Measurements from ENCODE around the gene CHST8.

The CHST8 gene

GRCh38 chr19:33595783-33596182 is 26.0 kb upstream of the CHST8 start:
- Histone ChIP-seq H3K9me3 (ENCODE audit: control insufficient read depth, insufficient read depth, low read length) (no peaks in the 10 kb centered on the region), H3K27me3 (ENCODE audit: control insufficient read depth, low read length) (no peaks in the 10 kb centered on the region), H3K27ac (ENCODE audit: low read depth, low read length) (no peak overlapping the region), H4K20me1 (ENCODE audit: control insufficient read depth, insufficient read depth, low read depth, low read length) (no peaks in the 10 kb centered on the region), H3F3A (ENCODE audit: control insufficient read depth, insufficient read depth) (no peaks in the 10 kb centered on the region), H3K4me3 (ENCODE audit: low read length) (no peak overlapping the region), H3K4me2 (ENCODE audit: low read length) (no peak overlapping the region), H3K9me2 (replicated peaks; ENCODE audit: control insufficient read depth, low read length) (no peaks in the 10 kb centered on the region), H3K4me1 (ENCODE audit: control insufficient read depth, low read length) (no peaks in the 10 kb centered on the region), H3K79me2 (ENCODE audit: control insufficient read depth, low read length) (no peaks in the 10 kb centered on the region), H3K36me3 (ENCODE audit: control insufficient read depth, low read length) (no peaks in the 10 kb centered on the region)
- TF ChIP-seq CTCF (IDR thresholded peaks at IDR 0.05; ENCODE audit: low read depth, low read length, poor library complexity, severe bottlenecking) (no peak), EZH2phosphoT487 (IDR thresholded peaks at IDR 0.05; ENCODE audit: borderline replicate concordance, low read length) (no peak)

- Histone ChIP-seq H3K4me3 (ENCODE audit: low read length) (no peak overlapping the region), H3K4me1 (ENCODE audit: control insufficient read depth, low read length) (no peaks in the 10 kb centered on the region), H3K27me3 (ENCODE audit: control insufficient read depth, low read length) (no peaks in the 10 kb centered on the region), H3K9me2 (replicated peaks; ENCODE audit: control insufficient read depth, low read length) (no peaks in the 10 kb centered on the region), H3F3A (ENCODE audit: control insufficient read depth, insufficient read depth) (no peaks in the 10 kb centered on the region), H3K4me2 (ENCODE audit: low read length) (no peak overlapping the region), H3K79me2 (ENCODE audit: control insufficient read depth, low read length) (no peaks in the 10 kb centered on the region), H3K36me3 (ENCODE audit: control insufficient read depth, low read length) (no peaks in the 10 kb centered on the region), H4K20me1 (ENCODE audit: control insufficient read depth, insufficient read depth, low read depth, low read length) (no peaks in the 10 kb centered on the region), H3K9me3 (ENCODE audit: control insufficient read depth, insufficient read depth, low read length) (peaks cover 9% of the 10 kb centered on the region), H3K27ac (ENCODE audit: low read depth, low read length) (no peak overlapping the region)
- no peak for TF ChIP-seq EZH2phosphoT487 (IDR thresholded peaks at IDR 0.05; ENCODE audit: borderline replicate concordance, low read length)
- TF ChIP-seq CTCF (IDR thresholded peaks at IDR 0.05; ENCODE audit: low read depth, low read length, poor library complexity, severe bottlenecking) = no peak
These were observed 20.2 kb upstream of the CHST8 start for GRCh38 chr19:33601583-33601982.

- H3K27ac ChIP-seq (ENCODE audit: low read depth, low read length) = no peak overlapping the region
- H3K9me2 ChIP-seq (replicated peaks; ENCODE audit: control insufficient read depth, low read length) = no peaks in the 10 kb centered on the region
- H3K9me3 ChIP-seq (ENCODE audit: control insufficient read depth, insufficient read depth, low read length) = peaks cover 9% of the 10 kb centered on the region
- no peak overlapping the region for H3K4me2 ChIP-seq (ENCODE audit: low read length)
- no peaks in the 10 kb centered on the region for H3K79me2 ChIP-seq (ENCODE audit: control insufficient read depth, low read length)
- no peak for TF ChIP-seq CTCF (IDR thresholded peaks at IDR 0.05; ENCODE audit: low read depth, low read length, poor library complexity, severe bottlenecking)
- no peak for TF ChIP-seq EZH2phosphoT487 (IDR thresholded peaks at IDR 0.05; ENCODE audit: borderline replicate concordance, low read length)
- H3F3A ChIP-seq (ENCODE audit: control insufficient read depth, insufficient read depth) = no peaks in the 10 kb centered on the region
- H3K27me3 ChIP-seq (ENCODE audit: control insufficient read depth, low read length) = no peaks in the 10 kb centered on the region
- H3K4me1 ChIP-seq (ENCODE audit: control insufficient read depth, low read length) = no peaks in the 10 kb centered on the region
- H3K4me3 ChIP-seq (ENCODE audit: low read length) = no peak overlapping the region
- no peaks in the 10 kb centered on the region for H3K36me3 ChIP-seq (ENCODE audit: control insufficient read depth, low read length)
- H4K20me1 ChIP-seq (ENCODE audit: control insufficient read depth, insufficient read depth, low read depth, low read length) = no peaks in the 10 kb centered on the region
These were observed 19.1 kb upstream of the CHST8 start for GRCh38 chr19:33602576-33603204.

Data from DOHH2 (cell line).